Astrocyte of the cerebellum (primary cell): ENCODE results near the gene NUDT15.

Experiments
- DNase-seq: peaks from one replicate; pipeline ENCODE4 v3.0.0-alpha.2; 2011; ENCODE audit warnings: low read depth
- H3K4me3 ChIP-seq: 2 replicates; pipeline ENCODE4 v1.5.1; 2011; ENCODE audit warnings: mild to moderate bottlenecking, low read depth, low read length, moderate library complexity
- in situ Hi-C: cut with HindIII; loops from 2 replicates; pipeline ENCODE4 v1.10.0; 2017; ENCODE audit warnings: low sequenced_read_pairs
- TF ChIP-seq, protein P1 (sequence below): IDR thresholded peaks from 2 replicates; pipeline ENCODE4 v1.5.1; 2012; ENCODE audit warnings: low read length, low read depth, moderate library complexity, mild to moderate bottlenecking; ENCODE audit errors: missing control alignments

The NUDT15 gene

DNA sequence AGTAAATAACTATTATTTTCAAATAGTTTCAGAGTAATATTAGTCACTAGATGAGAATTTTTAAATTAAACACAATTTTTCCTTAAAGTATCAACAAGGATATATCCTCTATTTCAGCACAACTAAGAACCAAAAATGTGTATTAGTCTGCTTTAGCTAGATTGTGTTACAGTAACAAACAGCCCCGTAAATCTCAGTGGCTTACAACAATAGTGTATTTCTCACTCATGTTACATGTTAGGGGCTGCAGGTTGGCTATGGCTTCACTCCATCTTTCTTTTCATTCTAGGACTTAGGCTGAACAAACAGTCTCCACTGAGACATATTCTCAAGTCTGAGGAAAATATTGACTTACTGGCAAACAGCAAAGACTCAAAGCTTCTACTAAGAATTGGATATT is 24.9 kb upstream of the NUDT15 start:
- H3K4me3 ChIP-seq = no peak overlapping the region
- in situ Hi-C loops = no loop called here
- TF ChIP-seq, protein P1, sequence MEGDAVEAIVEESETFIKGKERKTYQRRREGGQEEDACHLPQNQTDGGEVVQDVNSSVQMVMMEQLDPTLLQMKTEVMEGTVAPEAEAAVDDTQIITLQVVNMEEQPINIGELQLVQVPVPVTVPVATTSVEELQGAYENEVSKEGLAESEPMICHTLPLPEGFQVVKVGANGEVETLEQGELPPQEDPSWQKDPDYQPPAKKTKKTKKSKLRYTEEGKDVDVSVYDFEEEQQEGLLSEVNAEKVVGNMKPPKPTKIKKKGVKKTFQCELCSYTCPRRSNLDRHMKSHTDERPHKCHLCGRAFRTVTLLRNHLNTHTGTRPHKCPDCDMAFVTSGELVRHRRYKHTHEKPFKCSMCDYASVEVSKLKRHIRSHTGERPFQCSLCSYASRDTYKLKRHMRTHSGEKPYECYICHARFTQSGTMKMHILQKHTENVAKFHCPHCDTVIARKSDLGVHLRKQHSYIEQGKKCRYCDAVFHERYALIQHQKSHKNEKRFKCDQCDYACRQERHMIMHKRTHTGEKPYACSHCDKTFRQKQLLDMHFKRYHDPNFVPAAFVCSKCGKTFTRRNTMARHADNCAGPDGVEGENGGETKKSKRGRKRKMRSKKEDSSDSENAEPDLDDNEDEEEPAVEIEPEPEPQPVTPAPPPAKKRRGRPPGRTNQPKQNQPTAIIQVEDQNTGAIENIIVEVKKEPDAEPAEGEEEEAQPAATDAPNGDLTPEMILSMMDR = no peak
- no peak for DNase-seq

DNA sequence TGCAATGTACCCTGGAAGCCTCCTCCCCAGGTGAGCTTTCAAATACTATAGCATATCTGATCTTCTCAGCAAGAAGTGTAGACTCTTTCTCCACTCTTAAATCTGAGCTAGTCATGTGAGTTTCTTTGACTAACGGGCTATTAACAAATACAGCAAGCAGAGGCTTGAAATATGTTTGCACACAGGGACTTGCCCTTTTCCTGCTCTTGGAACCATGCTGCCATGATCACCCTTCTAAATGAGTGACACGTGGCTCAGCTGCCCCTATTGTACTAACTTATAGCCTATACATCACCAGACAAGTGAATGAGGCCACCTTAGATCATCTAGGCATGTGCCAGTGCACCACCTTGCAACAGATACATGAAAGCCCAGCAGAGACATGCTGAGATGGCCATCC is 23.2 kb upstream of the NUDT15 start:
- no peak for DNase-seq
- TF ChIP-seq, protein P1 = no peak
- H3K4me3 ChIP-seq = no peak overlapping the region
- in situ Hi-C loops = no loop called here

DNA sequence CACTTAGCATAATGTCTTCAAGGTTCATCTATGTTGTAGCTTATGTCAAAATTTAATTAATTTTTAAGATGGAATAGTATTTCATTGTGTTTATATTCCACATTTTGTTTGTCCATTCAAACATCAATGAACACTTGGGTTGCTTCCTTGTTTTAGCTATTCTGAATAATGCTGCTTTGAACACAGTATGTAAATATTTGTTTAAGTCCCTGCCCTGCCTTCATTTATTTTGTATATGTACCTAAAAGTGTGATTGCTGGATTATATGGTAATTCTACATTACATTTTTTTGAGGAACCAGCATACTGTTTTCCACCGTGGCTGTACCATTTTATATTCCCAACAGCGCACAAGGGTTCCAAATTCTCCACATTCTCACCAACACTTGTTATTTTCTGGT is 18.9 kb upstream of the NUDT15 start:
- DNase-seq = no peak
- in situ Hi-C loops = no loop called here
- TF ChIP-seq, protein P1 = no peak
- no peak overlapping the region for H3K4me3 ChIP-seq

DNA sequence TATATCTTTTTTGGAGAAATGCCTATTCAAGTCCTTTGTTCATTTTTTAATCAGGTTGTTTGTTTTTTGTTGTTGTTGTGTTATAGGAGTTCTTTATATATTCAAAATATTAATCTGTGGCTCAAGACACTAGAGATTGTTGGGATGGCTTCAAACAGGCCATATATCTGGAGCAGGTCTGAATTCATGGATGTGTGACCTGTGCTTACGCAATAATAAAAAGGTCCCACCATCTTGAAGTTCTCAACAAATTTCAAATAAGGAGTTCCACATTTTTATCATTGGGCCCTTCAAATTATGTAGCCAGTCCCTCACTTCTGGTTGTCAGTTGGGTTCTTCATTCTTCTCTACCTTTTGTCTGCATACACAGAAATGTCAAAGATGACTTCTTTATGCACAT is 17.7 kb upstream of the NUDT15 start:
- TF ChIP-seq, protein P1 = no peak
- no peak overlapping the region for H3K4me3 ChIP-seq
- DNase-seq = no peak
- in situ Hi-C loops = no loop called here

DNA sequence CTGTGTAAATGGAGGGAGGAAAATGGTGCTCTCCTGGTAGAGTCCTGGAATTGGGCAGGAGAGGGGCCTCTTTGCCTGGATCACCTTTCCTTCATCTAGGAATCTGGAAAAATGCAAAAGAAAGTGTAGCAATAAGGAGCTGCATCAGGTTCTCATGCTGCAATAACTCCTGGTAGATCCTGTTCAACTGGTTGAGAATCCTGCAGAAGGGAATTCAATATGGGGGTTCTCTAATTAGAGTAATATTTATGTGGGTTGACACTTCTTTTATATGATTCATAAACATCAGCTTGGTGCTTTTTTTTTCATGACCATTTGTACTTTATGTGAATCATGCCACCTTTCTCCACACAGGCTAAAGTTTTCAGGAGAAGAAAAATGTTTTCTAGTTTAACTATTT is 9.5 kb upstream of the NUDT15 start:
- TF ChIP-seq, protein P1 = no peak
- in situ Hi-C loops = no loop called here
- no peak for DNase-seq
- H3K4me3 ChIP-seq = no peak overlapping the region

DNA sequence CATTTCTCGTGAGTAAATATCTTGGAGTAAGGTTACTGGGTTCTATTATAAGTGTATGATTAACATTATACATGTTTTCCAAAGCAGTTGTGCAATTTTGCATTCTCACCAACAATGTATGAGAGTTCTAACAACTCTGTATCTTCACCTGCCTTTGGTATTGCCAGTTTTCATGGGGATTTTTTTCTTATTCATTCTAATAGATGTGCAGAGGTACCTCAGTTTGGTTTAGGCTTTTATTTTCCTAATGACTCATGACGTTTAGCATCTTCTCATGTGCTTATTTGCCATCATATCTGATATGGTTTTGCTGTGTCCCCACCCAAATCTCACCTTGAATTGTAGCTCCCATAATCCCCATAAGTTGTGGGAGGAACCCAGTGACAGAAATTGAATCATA is 7.7 kb upstream of the NUDT15 start:
- no peak for DNase-seq
- no peak overlapping the region for H3K4me3 ChIP-seq
- in situ Hi-C loops = no loop called here
- TF ChIP-seq, protein P1 = no peak

DNA sequence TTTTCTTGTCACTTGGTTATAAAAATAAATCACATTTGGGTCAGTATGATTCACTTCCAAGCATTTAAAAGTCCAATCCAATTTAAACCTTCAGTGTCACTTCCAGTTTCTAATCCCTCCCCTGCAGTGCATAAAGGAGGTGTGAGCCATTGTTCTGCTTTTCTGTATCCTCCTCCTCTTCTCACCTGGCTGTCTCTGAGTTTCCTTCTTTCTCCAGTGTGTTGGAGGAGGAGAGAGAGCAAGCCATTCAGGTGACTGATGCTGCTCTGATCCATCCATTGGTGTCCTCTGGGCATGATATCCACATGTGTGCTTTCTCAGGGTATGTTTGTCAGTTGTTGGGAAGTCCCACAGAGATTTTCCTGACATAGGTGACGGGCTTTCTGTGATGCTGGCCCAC is 1.2 kb downstream of the NUDT15 start:
- DNase-seq = no peak
- in situ Hi-C loops = no loop called here
- H3K4me3 ChIP-seq = no peak overlapping the region

More for the DNA sequence above, 1.2 kb downstream of the NUDT15 start:
- TF ChIP-seq, protein P1 = no peak
